T-helper 22 cell (primary cell): Measurements from ENCODE around the gene KRTAP1-4.
"Not testable (repeated sequence)": the region's sequence is repeated elsewhere in the genome, so short reads cannot be mapped to it uniquely, and the experiment has no call there.

Source experiments
- DNase-seq: peaks from one replicate; pipeline ENCODE4 v3.0.0-alpha.2; 2020; ENCODE audit warnings: low read depth

Gene KRTAP1-4

DNA sequence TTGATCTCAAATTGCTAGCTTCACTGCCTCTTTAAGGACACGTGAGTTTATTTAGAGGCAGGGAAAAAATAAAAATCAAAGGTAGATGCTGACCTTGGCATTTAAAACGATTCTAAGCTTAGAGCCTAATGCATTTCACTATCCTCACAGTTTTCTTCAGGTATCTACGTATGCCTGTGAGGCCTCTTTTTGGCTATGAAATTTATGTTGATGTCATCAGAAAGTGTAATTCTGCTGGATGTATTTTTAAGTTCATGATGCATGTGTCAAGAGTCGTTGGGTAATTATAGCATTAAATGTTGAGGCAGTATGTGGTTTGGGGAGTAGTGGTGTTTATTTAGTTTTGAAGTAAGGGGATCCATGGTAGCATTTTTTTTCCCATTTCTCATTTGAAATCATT, 26.1 kb downstream of the KRTAP1-4 start:
- DNase-seq, result no peak

DNA sequence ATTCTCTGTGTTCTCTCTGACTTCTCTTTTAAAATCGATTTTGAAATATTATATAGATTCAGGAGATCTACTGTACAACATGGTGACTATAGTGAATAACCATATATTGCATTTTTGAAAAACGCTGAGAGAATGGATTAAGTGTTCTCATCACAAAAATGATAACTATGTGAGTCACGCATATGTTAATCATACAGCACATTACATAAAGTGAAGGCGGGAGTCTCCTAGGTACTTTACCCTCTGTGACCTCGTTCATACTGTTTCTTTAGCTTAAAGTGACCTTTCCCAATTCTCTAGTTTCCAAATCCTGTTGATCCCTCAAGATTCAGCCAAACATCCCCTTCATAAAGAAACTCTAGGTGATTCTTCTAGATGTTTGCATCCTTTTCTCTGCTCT, 27.2 kb downstream of the KRTAP1-4 start:
- DNase-seq, result no peak

- DNase-seq, result no peak
These were observed 28.2 kb downstream of the KRTAP1-4 start for GRCh38 chr17:41001795-41002194.

- not testable (repeated sequence) for DNase-seq
These were observed 30.4 kb downstream of the KRTAP1-4 start, which contains the start of gene KRTAP3-2 for GRCh38 chr17:40999563-40999962. Gene KRTAP3-2, minus strand, starts transcription at chr17:40999906. Its CDS starts 53 bp downstream, at chr17:40999853.

DNA sequence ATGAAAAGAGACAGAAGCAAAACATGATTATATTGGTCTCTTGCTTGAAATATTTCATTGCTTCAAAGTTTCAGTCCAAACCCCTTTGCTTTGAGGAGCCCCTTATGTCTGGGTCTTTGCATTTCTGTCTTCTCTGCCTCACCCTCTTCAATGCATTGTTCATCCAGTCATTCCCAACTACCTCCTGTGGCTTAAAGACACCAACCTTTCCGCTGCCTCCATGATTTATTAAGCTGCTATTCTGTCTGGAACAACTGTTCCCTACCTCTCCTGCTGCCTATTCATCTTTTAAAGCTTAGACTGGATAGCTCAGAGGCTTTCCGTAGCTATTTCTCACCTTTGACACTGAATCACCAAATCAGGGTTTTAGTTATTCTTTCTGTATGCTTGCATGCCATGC, 32.6 kb downstream of the KRTAP1-4 start:
- DNase-seq, result no peak

DNA sequence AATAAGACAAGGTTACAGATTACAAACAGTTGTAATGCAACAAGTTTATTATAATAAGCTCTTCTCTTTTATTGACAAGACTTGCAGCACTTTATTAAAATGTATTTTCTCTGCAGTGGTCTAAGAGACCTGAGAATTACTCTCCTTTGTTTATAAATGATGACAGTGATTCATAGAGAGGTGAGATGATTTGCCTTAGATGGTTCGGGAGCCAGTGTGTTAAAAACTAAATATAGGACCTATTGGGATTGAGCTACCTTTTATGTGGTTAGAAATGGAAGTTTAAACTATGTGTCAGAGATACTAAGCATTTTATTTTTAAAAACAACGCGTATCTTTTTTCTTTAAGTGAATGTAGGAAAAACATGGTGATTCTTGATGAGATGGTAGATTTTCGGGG, 33.2 kb downstream of the KRTAP1-4 start:
- no peak for DNase-seq

GRCh38 chr17:40995116-40995515, 34.9 kb downstream of the KRTAP1-4 start:
- no peak for DNase-seq

DNA sequence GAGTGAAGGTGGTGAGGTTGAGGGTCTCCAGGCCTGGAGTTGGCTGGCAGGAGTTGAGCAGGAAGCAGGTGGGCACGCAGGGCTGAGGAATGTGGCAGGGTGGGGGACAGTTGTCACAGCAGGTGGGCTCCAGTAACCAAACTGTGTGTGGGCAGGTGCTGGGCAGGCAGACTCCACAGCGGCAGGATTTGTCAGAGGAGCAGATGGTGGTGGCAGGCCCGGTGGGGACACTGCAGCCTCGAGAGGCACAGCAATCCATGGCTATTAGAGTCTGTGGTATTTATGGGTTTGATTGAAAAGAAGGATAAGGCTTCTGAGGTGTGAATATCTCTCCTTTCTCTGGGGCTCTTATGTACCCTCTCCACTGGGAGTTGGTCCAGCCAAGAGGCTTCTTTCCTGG, 36.2 kb downstream of the KRTAP1-4 start, which contains the start of gene KRTAP3-3:
TSS of gene KRTAP3-3 (minus strand) at position 326 of the 400 bp plus-strand sequence. CDS start at position 259, 67 bp downstream.
- no peak for DNase-seq

DNA sequence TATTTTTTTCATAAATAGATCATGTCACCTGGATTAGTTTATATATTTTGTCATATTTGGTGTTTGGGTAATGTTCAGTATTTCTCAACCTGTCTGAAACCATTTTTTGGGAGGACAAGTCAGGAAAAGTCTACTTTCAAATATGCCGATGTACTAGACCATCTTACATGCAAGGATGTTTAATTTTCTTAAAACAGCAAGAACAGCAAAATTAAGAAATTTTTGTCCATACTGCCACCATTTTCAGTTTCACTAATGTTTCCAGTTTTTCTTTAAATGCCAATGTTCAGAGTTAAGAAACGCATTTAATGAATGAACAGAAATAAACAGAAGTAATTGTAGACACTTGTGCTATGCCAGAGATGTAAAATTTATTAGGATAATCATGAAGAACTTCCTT, 36.9 kb downstream of the KRTAP1-4 start:
- no peak for DNase-seq

- no peak for DNase-seq
These were observed 37.3 kb downstream of the KRTAP1-4 start for GRCh38 chr17:40992666-40993065.

GRCh38 chr17:40986920-40987319, 43.1 kb downstream of the KRTAP1-4 start:
- no peak for DNase-seq

GRCh38 chr17:40984226-40984625, 45.8 kb downstream of the KRTAP1-4 start, which contains the start of gene KRT40:
Gene KRT40, minus strand, starts transcription at chr17:40984326. Its CDS starts 53 bp downstream, at chr17:40984273.
- DNase-seq, result no peak

DNA sequence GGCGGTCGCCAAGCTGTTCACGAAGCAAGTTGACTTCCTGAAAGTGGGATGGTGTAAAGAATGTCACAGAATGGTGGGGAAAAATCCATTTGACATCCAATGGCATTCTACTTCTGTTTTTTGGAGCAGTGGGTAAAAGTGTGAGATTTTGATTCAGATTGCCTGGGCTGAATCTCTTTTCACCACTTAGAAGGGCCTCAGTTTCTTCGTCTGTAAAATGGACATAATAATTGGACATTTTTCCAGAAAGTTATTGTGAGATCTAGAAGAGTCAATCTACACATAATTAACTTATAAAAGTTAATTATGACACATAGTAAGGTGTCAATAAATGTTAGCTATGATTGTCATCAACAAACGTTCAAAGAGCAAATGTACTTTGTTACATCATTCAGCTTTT, 48.9 kb downstream of the KRTAP1-4 start:
- no peak for DNase-seq

DNA sequence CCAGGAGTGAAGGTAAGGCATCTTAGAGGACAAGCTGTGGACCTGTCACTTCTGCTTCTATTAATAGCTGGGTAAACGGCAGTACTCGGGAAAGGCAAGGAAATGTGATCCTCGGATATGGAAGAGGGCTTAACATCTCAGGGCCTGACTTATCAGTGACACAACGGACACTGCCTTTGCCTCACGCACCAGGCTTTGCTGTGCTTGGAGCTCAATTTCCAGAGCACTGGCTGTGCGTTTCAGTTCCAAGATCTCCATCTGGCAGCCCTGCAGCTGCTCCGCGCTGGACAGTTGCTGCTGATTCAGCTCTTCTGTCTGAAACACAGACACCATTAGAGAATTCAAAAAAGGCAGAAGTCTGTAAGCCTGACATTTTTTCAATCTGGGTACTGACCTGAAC, 49.4 kb downstream of the KRTAP1-4 start:
- DNase-seq, result no peak

- DNase-seq, result no peak
These were observed 49.9 kb downstream of the KRTAP1-4 start for GRCh38 chr17:40980117-40980516.
